ENCODE measurements around the gene MRM2.

MRM2 gene

DNA sequence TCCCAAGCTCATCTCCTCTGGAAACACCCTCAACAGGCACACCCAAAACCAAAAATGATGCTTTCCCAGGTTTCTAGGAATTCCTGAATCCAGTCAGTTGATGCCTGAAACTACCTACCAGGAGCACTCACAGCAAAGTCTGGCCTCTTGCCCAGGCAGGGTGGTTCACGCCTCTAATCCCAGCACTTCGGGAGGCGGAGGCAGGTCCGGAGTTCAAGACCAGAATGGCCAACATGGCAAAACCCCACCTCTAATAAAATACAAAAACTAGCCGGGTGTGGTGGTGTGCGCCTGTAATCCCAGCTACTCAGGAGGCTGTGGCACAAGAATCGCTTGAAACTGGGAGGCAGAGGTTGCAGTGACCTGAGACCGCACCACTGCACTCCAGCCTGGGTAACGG lies 11.1 kb downstream of the MRM2 start:
- TF ChIP-seq POLR2AphosphoS5 (IDR thresholded peaks at IDR 0.05; ENCODE audit: low read depth, low read length), result no peak
- TF ChIP-seq TAF1 (IDR thresholded peaks at IDR 0.05; ENCODE audit: borderline replicate concordance, insufficient read depth, low read length), result no peak
- no peak for TF ChIP-seq FOXP2 (optimal IDR thresholded peaks at IDR 0.05; ENCODE audit: borderline replicate concordance, extremely low read depth, extremely low read length, insufficient read depth)
- TF ChIP-seq SIN3A (IDR thresholded peaks at IDR 0.05; ENCODE audit: borderline replicate concordance, insufficient read depth, low read length), result no peak
- TF ChIP-seq REST (IDR thresholded peaks at IDR 0.05; ENCODE audit: insufficient read depth in 1 of 2, low read depth in 2 of 2, low read length in 2 of 2), result no peak

DNA sequence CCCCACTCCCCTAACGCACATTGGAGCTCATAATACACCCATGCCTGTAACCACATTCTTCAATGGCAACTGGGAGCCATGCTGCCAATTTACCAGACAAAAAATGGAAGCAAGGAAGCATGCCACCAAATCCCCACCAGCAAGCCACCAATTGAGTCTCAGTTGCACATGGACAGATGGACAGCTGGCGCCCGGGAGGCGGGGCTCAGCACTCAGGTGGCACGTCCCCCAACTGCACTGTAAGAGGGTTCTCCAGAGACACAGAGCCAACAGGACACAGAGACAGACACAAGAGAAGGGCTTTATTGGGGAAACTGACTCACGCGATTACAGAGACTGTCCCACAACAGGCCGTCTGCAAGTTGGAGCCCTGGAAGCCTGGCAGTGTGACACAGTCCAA lies 11.8 kb downstream of the MRM2 start:
- TF ChIP-seq FOXP2 (optimal IDR thresholded peaks at IDR 0.05; ENCODE audit: borderline replicate concordance, extremely low read depth, extremely low read length, insufficient read depth), result no peak
- no peak for TF ChIP-seq REST (IDR thresholded peaks at IDR 0.05; ENCODE audit: insufficient read depth in 1 of 2, low read depth in 2 of 2, low read length in 2 of 2)
- no peak for TF ChIP-seq SIN3A (IDR thresholded peaks at IDR 0.05; ENCODE audit: borderline replicate concordance, insufficient read depth, low read length)
- no peak for TF ChIP-seq POLR2AphosphoS5 (IDR thresholded peaks at IDR 0.05; ENCODE audit: low read depth, low read length)
- TF ChIP-seq TAF1 (IDR thresholded peaks at IDR 0.05; ENCODE audit: borderline replicate concordance, insufficient read depth, low read length), result no peak

GRCh38 chr7:2229467-2229866 lies 12.5 kb downstream of the MRM2 start:
- TF ChIP-seq FOXP2 (optimal IDR thresholded peaks at IDR 0.05; ENCODE audit: borderline replicate concordance, extremely low read depth, extremely low read length, insufficient read depth) (no peak), REST (IDR thresholded peaks at IDR 0.05; ENCODE audit: insufficient read depth in 1 of 2, low read depth in 2 of 2, low read length in 2 of 2) (no peak), SIN3A (IDR thresholded peaks at IDR 0.05; ENCODE audit: borderline replicate concordance, insufficient read depth, low read length) (no peak), TAF1 (IDR thresholded peaks at IDR 0.05; ENCODE audit: borderline replicate concordance, insufficient read depth, low read length) (no peak), POLR2AphosphoS5 (IDR thresholded peaks at IDR 0.05; ENCODE audit: low read depth, low read length) (no peak)

DNA sequence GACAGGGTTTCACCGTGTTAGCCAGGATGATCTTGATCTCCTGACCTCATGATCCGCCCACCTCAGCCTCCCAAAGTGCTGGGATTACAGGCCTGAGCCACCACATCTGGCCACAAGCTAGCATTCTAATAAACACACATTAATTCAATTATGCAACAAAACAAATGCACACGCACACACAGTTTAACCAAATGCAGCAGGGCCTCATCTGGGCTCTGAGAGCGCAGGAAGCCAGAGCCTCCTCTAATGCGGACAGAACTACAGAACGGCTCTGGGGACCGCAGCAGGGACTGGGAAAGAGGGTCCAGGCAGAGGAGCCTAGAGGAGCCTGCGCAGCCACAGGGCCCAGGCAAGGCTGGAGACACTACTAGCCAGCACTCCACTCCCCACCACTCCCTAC lies 13.1 kb downstream of the MRM2 start:
- TF ChIP-seq TAF1 (IDR thresholded peaks at IDR 0.05; ENCODE audit: borderline replicate concordance, insufficient read depth, low read length) (no peak), FOXP2 (optimal IDR thresholded peaks at IDR 0.05; ENCODE audit: borderline replicate concordance, extremely low read depth, extremely low read length, insufficient read depth) (no peak), REST (IDR thresholded peaks at IDR 0.05; ENCODE audit: insufficient read depth in 1 of 2, low read depth in 2 of 2, low read length in 2 of 2) (no peak), SIN3A (IDR thresholded peaks at IDR 0.05; ENCODE audit: borderline replicate concordance, insufficient read depth, low read length) (no peak), POLR2AphosphoS5 (IDR thresholded peaks at IDR 0.05; ENCODE audit: low read depth, low read length) (no peak)

GRCh38 chr7:2227699-2228098 lies 14.3 kb downstream of the MRM2 start:
- TF ChIP-seq REST (IDR thresholded peaks at IDR 0.05; ENCODE audit: insufficient read depth in 1 of 2, low read depth in 2 of 2, low read length in 2 of 2), result no peak

All from PFSK-1 (cell line).